ENCODE measurements around the gene CBX6.

CBX6 gene

DNA sequence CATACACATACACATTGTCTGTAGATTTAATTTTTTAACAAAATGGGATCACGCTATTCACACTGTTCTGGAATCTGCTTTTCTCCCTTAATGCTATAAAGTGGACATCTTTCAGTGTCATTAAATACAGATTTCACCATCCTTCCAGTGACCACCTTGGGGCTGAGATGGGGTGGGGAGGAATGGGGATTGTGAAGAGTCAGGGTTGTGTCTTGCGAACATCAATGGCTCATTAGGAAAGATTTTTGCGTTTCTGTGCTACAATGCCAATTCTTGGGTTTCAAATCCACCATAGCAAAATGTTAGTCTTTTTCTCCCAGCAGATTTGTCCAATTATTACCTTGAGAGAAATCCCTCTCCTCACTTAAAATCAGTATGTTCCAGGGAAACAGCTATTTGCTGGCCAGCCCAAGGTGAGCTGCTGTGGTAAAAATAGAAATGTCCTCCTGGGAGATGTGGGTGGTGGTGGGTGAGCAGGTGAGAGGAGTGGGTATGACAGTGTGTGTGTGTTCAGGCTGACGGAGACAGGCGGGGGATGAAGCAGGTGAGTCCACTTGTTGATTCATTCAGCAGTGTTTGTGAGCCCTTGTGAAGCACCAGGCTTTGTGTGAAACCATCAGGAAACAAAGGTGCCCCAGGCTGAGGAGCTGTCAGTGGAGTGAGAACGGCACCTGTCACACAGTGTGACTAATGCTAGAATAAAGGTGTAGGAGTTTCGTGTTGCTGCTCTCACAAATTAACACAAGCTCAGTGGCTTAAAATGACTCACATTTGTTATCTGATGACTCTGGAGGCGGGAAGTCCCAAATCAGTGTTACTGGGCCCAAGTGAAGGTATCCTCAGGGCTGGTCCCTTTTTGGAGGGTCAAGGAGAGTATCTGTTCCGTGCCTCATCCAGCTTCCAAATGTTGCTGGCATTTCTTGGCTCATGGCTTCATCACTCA lies 1.7 kb upstream of the CBX6 start:
- DNase-seq, result no peak

- DNase-seq, result peak; percentile 46
Measured at GRCh38 chr22:38872831-38873248, 824 bp upstream of the CBX6 start.

DNA sequence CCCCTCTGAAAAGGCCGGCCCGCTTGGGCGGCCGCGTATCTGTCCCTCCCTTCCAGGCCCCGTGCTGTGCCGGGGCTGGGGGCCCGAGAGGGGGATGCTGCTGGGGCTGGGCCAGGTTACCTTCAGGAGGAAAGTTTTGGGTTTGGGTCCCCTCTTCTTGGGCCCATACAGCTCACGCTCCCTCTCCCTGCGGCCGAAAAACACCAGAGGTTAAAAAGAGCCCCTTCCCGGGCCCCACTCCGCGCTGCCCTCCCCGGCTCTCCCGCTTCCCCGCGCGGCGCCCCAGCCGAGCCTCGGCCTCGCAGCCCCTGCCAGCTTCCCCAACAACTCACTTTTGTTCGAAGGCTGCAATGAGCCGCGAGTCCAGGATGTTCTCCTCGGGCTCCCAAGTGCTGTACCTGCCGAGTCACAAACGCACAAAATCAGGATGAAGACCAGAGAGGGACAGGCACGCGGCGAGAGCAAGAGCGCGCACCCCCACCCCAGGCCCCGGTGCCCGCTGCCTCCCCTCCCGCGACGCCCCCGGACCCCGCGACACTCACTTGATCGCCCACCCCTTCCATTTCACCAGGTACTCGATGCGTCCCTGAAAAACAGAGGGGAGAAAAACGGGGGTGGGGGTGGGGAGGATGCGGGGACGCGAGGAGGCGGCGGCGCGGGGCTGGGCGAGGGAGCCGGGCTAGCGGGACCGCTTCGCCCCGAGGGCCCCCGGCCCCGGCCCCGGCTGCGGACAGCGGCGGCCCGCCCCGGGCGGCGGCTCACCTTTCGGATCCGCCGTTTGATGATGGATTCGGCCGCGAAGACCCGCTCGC lies 450 bp downstream of the CBX6 start:
- DNase-seq, result no peak

DNA sequence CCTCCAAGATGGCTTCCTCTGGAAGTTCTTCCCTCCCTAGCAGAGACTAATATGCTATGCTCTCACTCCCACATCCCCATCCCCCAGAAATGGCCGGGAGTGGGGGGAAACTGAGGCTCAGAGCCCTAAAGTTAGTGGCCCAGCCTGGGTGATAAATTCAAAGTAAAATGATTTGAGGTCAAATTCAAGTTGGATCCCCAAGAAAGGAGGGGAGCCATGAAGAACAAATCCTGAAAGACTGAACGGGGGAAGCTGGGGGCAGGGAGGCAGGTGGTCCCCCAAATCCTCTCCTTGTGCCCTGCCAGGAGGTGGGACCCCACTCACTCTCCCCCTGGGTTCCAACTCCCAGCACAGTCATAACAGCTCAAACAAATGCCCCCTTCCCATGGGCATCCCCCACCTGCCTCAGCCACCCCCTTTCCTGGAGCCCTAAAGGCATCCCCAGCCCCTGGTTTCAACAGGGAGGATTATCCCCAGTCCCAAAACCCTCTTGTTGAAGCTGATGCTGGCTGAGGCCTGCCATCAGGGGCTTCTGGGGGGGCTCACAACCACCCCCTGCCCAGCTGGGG lies 1.1 kb downstream of the CBX6 start:
- DNase-seq, result peak; percentile 19

DNA sequence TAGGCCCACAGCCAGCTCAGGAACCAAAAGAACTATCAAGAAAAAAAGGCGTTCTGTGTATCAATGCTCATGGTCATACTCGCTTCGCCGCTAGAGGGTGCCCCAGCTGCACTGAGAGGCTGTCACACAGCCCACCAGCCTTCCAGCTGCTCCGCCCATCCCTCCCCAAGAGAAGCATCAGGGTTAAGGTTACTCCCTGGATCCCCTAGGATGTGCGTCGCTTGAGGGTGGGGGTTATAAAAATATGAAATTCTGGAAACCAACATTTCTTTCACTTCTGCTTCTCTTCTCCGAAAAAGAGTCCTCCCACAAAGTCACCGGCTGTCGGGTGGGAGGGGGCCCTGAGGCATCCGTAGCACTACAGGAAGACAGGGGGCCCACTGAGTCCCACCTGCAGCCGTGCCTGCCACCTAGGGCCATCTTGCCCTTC lies 1.7 kb downstream of the CBX6 start:
- peak; percentile 93 for DNase-seq

GRCh38 chr22:38869663-38870062 lies 2.4 kb downstream of the CBX6 start:
- no peak for DNase-seq

DNA sequence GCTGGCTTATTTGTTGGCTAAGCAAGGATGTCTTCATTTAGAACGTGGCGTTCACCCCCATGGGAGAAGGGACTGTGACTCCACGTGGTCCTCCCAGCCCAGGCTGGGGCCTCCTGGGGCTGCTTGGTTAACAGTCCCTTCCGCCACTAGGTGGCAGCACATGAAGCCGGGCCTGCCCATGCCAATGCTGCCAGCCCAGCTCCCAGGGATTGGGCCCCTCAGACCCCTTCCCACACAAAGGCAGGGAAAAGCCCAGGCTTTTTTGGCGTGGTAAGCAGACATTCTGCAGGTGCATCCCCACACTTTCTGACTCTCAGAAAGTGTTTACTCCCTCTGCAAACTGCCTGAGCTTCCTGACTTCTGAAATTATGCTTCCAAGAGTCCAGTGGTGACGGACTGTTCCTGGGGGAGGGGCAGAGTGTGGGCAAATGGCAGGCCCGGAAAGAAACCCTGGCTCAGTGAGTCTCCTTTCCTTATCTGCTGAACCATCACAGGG lies 3.1 kb downstream of the CBX6 start:
- peak; percentile 85 for DNase-seq

DNA sequence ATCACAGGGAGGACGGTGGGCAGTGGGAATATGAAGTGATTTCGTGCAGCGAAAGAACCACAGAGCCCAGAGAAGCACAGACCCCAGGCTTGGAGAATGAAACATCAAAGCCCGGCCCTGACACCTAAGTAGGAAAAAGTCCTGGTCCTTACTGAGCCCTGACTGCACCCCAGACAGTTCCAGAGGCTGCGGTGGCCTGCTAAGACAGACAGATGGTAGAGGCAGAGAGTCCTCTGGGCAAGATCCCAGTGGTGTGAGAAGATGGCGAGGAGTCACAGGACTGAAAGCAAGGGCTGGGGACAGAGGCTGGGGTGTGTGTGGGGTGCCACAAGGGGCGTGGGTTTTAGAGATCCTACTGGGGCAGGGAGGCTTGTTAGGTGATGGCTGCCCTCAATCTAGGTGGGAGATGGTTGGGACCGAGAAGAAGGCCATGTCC lies 3.7 kb downstream of the CBX6 start:
- no peak for DNase-seq

GRCh38 chr22:38867471-38868285 lies 4.3 kb downstream of the CBX6 start:
- no peak for DNase-seq

DNA sequence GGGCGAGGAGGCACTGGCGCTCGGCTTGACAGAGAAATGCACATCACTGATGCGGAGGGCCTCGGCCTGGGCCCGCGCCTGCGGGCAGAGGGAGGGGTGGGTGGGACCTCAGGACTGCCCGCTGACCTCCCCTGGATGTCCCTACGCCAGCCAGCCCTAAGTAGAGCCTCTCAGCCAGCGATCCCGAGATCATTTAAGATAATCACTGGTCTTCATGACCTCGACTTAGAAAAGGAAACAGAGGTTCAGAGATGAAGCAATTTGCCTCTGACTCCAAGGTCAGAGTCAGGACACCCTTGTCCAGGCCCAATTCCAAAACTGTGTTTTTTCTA lies 4.9 kb downstream of the CBX6 start:
- no peak for DNase-seq

DNA sequence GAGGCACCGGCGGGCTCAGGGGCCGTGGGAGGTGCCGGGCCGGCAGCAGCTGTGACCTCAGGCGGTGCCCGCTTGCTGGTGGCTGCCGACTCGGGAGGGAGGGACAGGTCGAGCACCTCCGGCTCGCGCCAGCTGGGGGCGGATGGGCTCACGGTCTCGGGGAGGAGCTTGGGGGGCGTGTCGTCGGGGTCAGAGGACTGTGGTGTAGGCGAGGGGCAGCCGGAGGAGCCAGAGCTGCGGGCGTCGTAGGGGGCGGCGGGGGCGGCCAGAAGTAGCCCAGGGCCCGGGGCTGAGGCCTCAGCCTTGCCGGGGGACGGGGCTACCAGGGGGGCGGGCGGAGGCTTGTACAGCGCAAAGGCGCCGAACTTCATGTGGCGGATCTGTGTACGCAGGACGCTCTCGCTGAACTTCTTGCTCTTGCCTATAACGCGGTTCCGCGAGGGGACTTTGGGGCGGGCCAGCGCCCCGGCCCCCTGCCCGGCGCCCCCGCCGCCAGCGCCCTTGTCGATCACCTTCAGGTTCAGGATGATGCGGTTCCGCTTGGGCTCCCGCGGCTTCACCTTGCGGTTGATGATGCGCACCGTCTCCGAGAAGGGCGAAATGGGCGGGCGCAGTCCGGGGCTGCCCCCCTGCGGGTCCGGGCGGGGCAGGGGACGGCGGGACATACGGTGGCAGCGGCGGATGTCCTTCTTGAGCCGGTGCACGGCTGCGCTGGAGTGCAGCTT lies 5.5 kb downstream of the CBX6 start:
- DNase-seq, result no peak

DNA sequence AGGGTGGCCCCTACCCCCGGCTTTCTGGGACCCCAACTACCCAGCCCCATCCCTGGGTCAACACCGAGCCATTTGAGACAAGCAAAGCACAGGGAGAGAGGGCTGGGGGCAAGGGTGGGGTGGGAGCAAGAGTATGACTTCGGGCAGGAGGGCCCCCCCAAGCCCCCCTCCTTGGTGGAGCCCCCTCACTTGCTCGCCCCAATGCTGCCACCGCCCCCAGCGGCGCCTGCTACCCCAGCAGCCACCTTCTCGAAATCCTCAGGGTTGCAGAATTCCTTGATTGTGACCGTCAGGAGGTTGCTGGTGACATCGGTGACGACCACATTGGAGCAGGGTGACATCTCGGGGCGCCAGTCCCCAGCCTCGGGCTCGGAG lies 6.0 kb downstream of the CBX6 start:
- DNase-seq, result no peak

- no peak for DNase-seq
Measured at GRCh38 chr22:38865201-38866023, 6.6 kb downstream of the CBX6 start.

DNA sequence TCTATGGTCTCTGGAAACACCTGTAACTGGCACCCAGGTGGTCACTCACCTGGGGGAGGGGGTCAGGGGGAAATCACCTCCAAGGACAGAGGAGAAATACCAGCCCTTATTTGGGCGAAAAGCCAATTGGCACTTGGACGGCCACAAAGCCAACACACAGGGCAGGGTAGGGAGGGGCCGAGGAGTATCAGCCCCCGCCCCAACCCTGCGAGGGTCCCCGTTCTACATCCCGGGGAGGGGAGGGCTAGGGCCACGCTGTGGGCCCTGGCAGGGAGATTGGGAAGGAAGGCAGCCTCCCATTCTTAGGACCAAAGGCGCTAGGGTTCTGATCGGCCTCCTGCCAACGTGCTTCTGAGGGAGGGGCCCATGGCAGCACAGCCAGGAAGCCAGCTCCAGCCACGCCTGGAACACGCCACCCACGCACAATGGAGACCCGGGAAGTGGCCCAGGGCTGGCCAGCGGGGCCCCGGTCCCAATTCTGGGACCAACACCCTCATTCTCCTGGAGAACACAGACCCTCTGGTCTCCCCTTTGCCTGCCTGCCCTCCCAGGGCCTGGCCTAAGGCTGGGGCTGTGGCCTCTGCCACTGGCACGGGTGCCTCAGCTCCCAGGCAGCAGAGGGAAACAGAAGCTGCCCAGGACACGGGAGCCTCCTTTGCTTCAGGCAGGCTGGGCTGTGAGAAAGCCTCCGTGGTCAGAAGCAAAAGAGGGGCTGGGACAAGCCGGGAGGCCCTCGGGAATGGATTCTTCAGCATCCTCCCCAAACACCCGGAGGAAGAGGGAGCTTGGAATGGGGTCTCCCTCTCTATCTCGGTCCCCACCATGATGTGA lies 7.4 kb downstream of the CBX6 start:
- no peak for DNase-seq

GRCh38 chr22:38863531-38864131 lies 8.4 kb downstream of the CBX6 start:
- no peak for DNase-seq

DNA sequence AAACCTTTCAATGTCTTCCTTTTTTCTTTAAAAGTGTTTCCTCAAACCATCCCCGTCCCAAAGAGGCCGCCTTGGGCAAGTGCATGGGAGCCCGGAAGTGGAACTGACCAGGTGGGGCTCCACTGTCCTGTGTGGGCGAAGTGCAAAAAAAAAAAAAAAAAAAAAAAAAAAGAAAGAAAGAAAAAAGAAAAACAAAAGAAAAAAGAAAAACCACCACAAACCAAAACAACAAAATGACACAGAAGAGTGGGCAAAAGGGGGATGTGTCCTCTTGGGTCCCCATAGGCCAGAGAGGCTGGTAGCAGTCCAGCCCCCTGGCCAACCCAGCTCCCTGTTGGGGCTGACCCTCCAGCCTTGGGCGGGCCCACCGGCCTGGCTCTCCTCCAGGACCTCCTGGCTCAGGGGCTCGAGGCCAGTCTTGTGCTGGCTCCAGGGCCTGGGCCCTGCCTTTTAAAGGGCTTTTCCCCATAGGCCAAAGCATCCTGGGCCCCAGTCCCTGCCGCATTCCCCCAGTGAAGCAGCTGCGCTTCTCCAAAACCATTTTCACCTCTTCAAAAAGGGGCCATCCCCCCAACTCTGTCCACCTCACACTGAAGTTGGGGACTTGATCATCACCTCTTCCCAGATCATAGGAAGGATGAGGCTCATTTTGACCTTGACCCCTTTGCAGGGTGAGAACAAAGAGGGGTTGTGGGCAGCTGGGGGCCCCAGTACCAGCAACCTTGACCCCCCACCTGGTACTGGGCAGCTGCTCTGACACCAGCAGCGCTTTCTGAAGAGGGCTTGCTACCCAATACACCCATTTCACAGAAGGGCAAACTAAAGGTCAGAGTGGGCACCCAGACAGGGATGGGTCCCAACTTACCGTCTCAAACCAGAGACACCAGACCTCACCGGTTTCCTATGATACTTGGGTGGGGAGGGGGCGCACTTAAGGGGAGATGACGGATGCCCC lies 9.4 kb downstream of the CBX6 start:
- peak; percentile 24 for DNase-seq

- DNase-seq, result no peak
Measured at GRCh38 chr22:38861927-38862326, 10.1 kb downstream of the CBX6 start.

- DNase-seq, result no peak
Measured at GRCh38 chr22:38861170-38861876, 10.7 kb downstream of the CBX6 start.

All from NCI-H82 (cell line).